NK-92 (cell line): ENCODE measurements around the gene SPHK1.
"Not testable (repeated sequence)": the region's sequence is repeated elsewhere in the genome, so short reads cannot be mapped to it uniquely, and the experiment has no call there.

Source experiments
- DNase-seq: peaks from one replicate; lab custom pipeline; 2025; ENCODE audit not compliant: unreplicated experiment; lab: John Stamatoyannopoulos, UW

Gene SPHK1

GRCh38 chr17:76384222-76384986 lies at the start of gene SPHK1:
SPHK1 (plus strand) TSS chr17:76384609; CDS start chr17:76385645, 1,036 bp downstream.
- no peak for DNase-seq

GRCh38 chr17:76335716-76336381 lies 48.6 kb upstream of the SPHK1 start:
- DNase-seq, result no peak

GRCh38 chr17:76336756-76337412 lies 47.5 kb upstream of the SPHK1 start:
- no peak for DNase-seq

GRCh38 chr17:76337413-76337777 lies 47.0 kb upstream of the SPHK1 start:
- DNase-seq, result no peak

GRCh38 chr17:76341301-76341700 lies 43.1 kb upstream of the SPHK1 start:
- DNase-seq, result no peak

GRCh38 chr17:76343106-76343505 lies 41.3 kb upstream of the SPHK1 start:
- DNase-seq, result no peak

- DNase-seq, result no peak
Measured at GRCh38 chr17:76345377-76345974, 38.9 kb upstream of the SPHK1 start.

GRCh38 chr17:76346936-76347335 lies 37.5 kb upstream of the SPHK1 start:
- DNase-seq, result not testable (repeated sequence)

- DNase-seq, result no peak
Measured at GRCh38 chr17:76350463-76350862, 33.9 kb upstream of the SPHK1 start.

GRCh38 chr17:76351526-76352071 lies 32.8 kb upstream of the SPHK1 start:
- DNase-seq, result no peak

GRCh38 chr17:76353004-76353598 lies 31.3 kb upstream of the SPHK1 start:
- no peak for DNase-seq

GRCh38 chr17:76353599-76354316 lies 30.7 kb upstream of the SPHK1 start, which contains the start of gene PRPSAP1:
PRPSAP1 (minus strand) TSS chr17:76353916; CDS start chr17:76353703, 213 bp downstream.
- no peak for DNase-seq

- no peak for DNase-seq
Measured at GRCh38 chr17:76354317-76354729, 30.1 kb upstream of the SPHK1 start.

- DNase-seq, result no peak
Measured at GRCh38 chr17:76354747-76355310, 29.6 kb upstream of the SPHK1 start.

GRCh38 chr17:76356803-76357456 lies 27.5 kb upstream of the SPHK1 start:
- DNase-seq, result no peak

GRCh38 chr17:76357597-76358158 lies 26.7 kb upstream of the SPHK1 start:
- no peak for DNase-seq

GRCh38 chr17:76359375-76359774 lies 25.0 kb upstream of the SPHK1 start:
- DNase-seq, result no peak

GRCh38 chr17:76359776-76360175 lies 24.6 kb upstream of the SPHK1 start:
- DNase-seq, result not testable (repeated sequence)

GRCh38 chr17:76360461-76360860 lies 23.9 kb upstream of the SPHK1 start:
- no peak for DNase-seq
